Measurements from ENCODE around the gene ZNF592. TPM values are rescaled to one million over a fixed set of nuclear protein-coding genes. Genes with fewer than 3 reads are reported as not detected.

ZNF592 gene
- polyA plus RNA-seq, 1 donor from 2014 or later: 3.9 TPM

- H3K79me2 ChIP-seq (replicated peaks; ENCODE audit: insufficient read depth, low read length): no peaks in the 10 kb centered on the region
- no peak overlapping the region for H3K27ac ChIP-seq (ENCODE audit: low read length)
- H3K4me3 ChIP-seq (ENCODE audit: low read length): no peak overlapping the region
- no peaks in the 10 kb centered on the region for H3K36me3 ChIP-seq (ENCODE audit: insufficient read depth, low read length)
- no peaks in the 10 kb centered on the region for H4K20me1 ChIP-seq (ENCODE audit: insufficient read depth)
- no peaks in the 10 kb centered on the region for H3K9me3 ChIP-seq (ENCODE audit: low read length)
- no peak overlapping the region for H3K9ac ChIP-seq (ENCODE audit: low read length)
- TF ChIP-seq EZH2 (IDR thresholded peaks at IDR 0.05; ENCODE audit: borderline replicate concordance, insufficient read depth, low read length, poor library complexity, severe bottlenecking) (no peak), REST (IDR thresholded peaks at IDR 0.05; ENCODE audit: borderline replicate concordance) (no peak), RAD21 (conservative IDR thresholded peaks at IDR 0.05) (no peak), EP300 (conservative IDR thresholded peaks at IDR 0.05; ENCODE audit: poor library complexity, severe bottlenecking) (no peak), TAF1 (IDR thresholded peaks at IDR 0.05; ENCODE audit: low read depth) (no peak), POLR2AphosphoS5 (IDR thresholded peaks at IDR 0.05) (no peak), SMC3 (conservative IDR thresholded peaks at IDR 0.05; ENCODE audit: poor library complexity) (no peak), CTCF (IDR thresholded peaks at IDR 0.05; ENCODE audit: poor library complexity, severe bottlenecking) (no peak), MXI1 (conservative IDR thresholded peaks at IDR 0.05; ENCODE audit: poor library complexity, severe bottlenecking) (no peak)
- no peak overlapping the region for H3K4me2 ChIP-seq (ENCODE audit: low read length)
- no peaks in the 10 kb centered on the region for H3F3A ChIP-seq (ENCODE audit: insufficient read depth, low read length, poor library complexity, severe bottlenecking)
- H3K27me3 ChIP-seq (ENCODE audit: insufficient read depth, low read depth, low read length): no peaks in the 10 kb centered on the region
- no peaks in the 10 kb centered on the region for H3K9me2 ChIP-seq (ENCODE audit: insufficient read depth, low read length)
- H2AFZ ChIP-seq (ENCODE audit: low read depth, low read length): no peak overlapping the region
Observed at GRCh38 chr15:84817466-84818081, 69.2 kb downstream of the ZNF592 start.

GRCh38 chr15:84818261-84819131 is 70.1 kb downstream of the ZNF592 start:
- no peaks in the 10 kb centered on the region for H3K79me2 ChIP-seq (replicated peaks; ENCODE audit: insufficient read depth, low read length)
- no peak overlapping the region for H3K9ac ChIP-seq (ENCODE audit: low read length)

More at GRCh38 chr15:84818261-84819131, 70.1 kb downstream of the ZNF592 start:
- no peaks in the 10 kb centered on the region for H4K20me1 ChIP-seq (ENCODE audit: insufficient read depth)
- H3K9me2 ChIP-seq (ENCODE audit: insufficient read depth, low read length): no peaks in the 10 kb centered on the region
- no peak overlapping the region for H3K4me3 ChIP-seq (ENCODE audit: low read length)
- TF ChIP-seq EP300 (conservative IDR thresholded peaks at IDR 0.05; ENCODE audit: poor library complexity, severe bottlenecking) (no peak), REST (IDR thresholded peaks at IDR 0.05; ENCODE audit: borderline replicate concordance) (no peak), RAD21 (conservative IDR thresholded peaks at IDR 0.05) (no peak), CTCF (IDR thresholded peaks at IDR 0.05; ENCODE audit: poor library complexity, severe bottlenecking) (no peak), SMC3 (conservative IDR thresholded peaks at IDR 0.05; ENCODE audit: poor library complexity) (no peak), EZH2 (IDR thresholded peaks at IDR 0.05; ENCODE audit: borderline replicate concordance, insufficient read depth, low read length, poor library complexity, severe bottlenecking) (no peak), MXI1 (conservative IDR thresholded peaks at IDR 0.05; ENCODE audit: poor library complexity, severe bottlenecking) (no peak), TAF1 (IDR thresholded peaks at IDR 0.05; ENCODE audit: low read depth) (no peak), POLR2AphosphoS5 (IDR thresholded peaks at IDR 0.05) (no peak)
- no peaks in the 10 kb centered on the region for H3F3A ChIP-seq (ENCODE audit: insufficient read depth, low read length, poor library complexity, severe bottlenecking)
- H2AFZ ChIP-seq (ENCODE audit: low read depth, low read length): no peak overlapping the region
- no peaks in the 10 kb centered on the region for H3K27me3 ChIP-seq (ENCODE audit: insufficient read depth, low read depth, low read length)
- no peaks in the 10 kb centered on the region for H3K36me3 ChIP-seq (ENCODE audit: insufficient read depth, low read length)
- H3K27ac ChIP-seq (ENCODE audit: low read length): no peak overlapping the region
- no peaks in the 10 kb centered on the region for H3K9me3 ChIP-seq (ENCODE audit: low read length)
- no peak overlapping the region for H3K4me2 ChIP-seq (ENCODE audit: low read length)
